BE2C (cell line): ENCODE data around the gene EEF1A1.

ENCODE experiments used
- DNase-seq: peaks from one replicate; pipeline ENCODE4 v3.0.0-alpha.2; 2020
- H3K27me3 ChIP-seq: fragments of 250-450 bp; sonication (Bioruptor Pico); 2 replicates; pipeline ENCODE4 v1.5.1; 2020; ENCODE audit warnings: mild to moderate bottlenecking
- H3K36me3 ChIP-seq: fragments of 250-450 bp; sonication (Bioruptor Pico); 2 replicates; pipeline ENCODE4 v1.5.1; 2020; ENCODE audit warnings: mild to moderate bottlenecking
- H3K4me1 ChIP-seq: fragments of 250-450 bp; sonication (Bioruptor Pico); 2 replicates; pipeline ENCODE4 v1.5.1; 2020
- H3K4me3 ChIP-seq: 2 replicates; pipeline ENCODE4 v1.5.1; 2011; ENCODE audit warnings: low read depth, low read length
- H3K9me3 ChIP-seq: fragments of 250-450 bp; sonication (Bioruptor Pico); 2 replicates; pipeline ENCODE4 v1.5.1; 2020
- TF ChIP-seq, protein P1 (sequence below): IDR thresholded peaks from 2 replicates; pipeline ENCODE4 v1.5.1; 2012; ENCODE audit warnings: mild to moderate bottlenecking, low read depth, low read length

EEF1A1 gene

DNA sequence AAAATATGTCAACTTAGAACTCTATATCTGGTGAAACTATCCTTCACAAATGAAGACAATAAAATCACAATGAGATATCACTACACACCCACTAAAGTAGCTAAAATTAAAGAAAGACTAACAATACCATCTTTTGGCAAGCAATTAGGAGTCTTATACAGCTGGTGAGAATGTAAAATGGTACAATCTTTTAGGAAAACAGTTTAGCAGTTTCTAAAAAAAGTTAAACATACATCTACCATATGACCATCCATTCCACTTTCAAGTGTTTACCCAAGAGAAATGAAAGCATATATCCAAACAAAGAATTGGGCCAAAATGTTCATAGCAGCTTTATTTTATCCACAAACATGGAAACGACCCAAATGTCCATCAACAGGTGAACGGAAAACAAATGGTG lies 13.8 kb upstream of the EEF1A1 start:
- Histone ChIP-seq H3K36me3 (no peaks in the 10 kb centered on the region), H3K4me1 (no peaks in the 10 kb centered on the region), H3K9me3 (no peaks in the 10 kb centered on the region), H3K27me3 (peaks cover 6% of the 10 kb centered on the region; the same call in 1 of the 2 replicates), H3K4me3 (no peak overlapping the region)
- TF ChIP-seq, protein P1, sequence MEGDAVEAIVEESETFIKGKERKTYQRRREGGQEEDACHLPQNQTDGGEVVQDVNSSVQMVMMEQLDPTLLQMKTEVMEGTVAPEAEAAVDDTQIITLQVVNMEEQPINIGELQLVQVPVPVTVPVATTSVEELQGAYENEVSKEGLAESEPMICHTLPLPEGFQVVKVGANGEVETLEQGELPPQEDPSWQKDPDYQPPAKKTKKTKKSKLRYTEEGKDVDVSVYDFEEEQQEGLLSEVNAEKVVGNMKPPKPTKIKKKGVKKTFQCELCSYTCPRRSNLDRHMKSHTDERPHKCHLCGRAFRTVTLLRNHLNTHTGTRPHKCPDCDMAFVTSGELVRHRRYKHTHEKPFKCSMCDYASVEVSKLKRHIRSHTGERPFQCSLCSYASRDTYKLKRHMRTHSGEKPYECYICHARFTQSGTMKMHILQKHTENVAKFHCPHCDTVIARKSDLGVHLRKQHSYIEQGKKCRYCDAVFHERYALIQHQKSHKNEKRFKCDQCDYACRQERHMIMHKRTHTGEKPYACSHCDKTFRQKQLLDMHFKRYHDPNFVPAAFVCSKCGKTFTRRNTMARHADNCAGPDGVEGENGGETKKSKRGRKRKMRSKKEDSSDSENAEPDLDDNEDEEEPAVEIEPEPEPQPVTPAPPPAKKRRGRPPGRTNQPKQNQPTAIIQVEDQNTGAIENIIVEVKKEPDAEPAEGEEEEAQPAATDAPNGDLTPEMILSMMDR, result no peak
- DNase-seq, result no peak

DNA sequence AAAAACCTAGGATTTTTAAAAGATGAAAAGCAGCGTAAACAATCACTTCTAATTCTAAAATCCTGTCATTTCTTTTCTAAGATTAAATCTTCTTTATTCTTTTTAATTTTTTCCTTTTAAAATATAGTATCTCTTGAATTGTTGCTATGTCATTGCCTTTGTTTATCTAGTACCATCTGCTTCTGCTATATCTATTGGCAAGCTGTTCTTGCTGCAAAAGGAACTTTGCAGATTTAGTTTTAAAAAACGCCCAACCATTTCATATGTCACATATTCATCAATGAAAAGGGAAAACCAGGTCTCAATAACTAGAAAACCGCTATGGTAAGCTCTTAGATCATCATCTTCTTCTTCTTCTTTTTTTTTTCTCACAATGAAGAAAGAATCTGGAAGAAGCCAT lies 11.5 kb upstream of the EEF1A1 start:
- Histone ChIP-seq H3K4me3 (no peak overlapping the region), H3K4me1 (no peaks in the 10 kb centered on the region), H3K9me3 (no peaks in the 10 kb centered on the region), H3K27me3 (peaks cover 9% of the 10 kb centered on the region; the same call in 1 of the 2 replicates), H3K36me3 (no peaks in the 10 kb centered on the region)
- TF ChIP-seq, protein P1, result no peak
- no peak for DNase-seq

- H3K27me3 ChIP-seq, result peaks cover 5% of the 10 kb centered on the region; the same call in 1 of the 2 replicates
- no peaks in the 10 kb centered on the region for H3K4me1 ChIP-seq
- DNase-seq, result no peak
- TF ChIP-seq, protein P1, result no peak
- H3K4me3 ChIP-seq, result no peak overlapping the region
- no peaks in the 10 kb centered on the region for H3K36me3 ChIP-seq
- H3K9me3 ChIP-seq, result no peaks in the 10 kb centered on the region
Observed at GRCh38 chr6:73528897-73529296, 8.1 kb upstream of the EEF1A1 start.

DNA sequence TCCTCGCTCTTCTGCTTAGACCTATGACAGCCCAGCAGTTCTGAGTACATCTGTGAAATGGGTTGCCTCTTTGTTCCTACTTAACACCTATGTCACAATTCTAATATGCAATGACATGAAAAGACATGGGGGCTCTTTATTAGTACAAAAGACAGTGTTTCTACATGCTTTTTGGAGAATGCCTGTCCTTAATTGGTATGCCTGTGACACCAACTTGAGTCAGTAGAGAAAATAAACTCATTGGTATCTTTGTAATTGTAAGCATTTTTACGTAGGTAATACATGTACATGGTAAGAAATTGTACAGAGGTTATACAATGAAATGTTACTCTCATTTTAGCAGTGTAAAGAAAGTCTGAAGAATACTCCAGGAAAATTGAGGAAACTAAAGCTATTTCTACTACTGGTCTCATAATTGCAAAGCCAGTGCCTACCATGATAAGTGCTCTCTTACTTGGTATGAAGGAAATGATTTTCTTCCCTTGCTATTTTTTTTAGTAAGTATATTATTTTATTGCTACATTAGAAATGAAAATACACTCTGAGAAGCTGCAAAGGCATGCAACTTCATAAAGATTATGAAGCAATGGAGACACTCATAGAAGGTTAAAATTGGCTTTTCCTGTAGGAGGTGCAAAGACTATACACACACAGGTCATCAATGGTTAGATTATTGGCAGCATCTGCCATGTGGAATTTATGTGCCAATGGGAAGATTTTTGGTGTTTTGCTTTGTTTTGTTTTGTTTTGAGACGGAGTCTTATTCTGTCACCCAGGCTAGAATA lies 4.9 kb upstream of the EEF1A1 start:
- TF ChIP-seq, protein P1, result no peak
- DNase-seq, result no peak
- no peaks in the 10 kb centered on the region for H3K9me3 ChIP-seq
- peaks cover 4% of the 10 kb centered on the region for H3K4me1 ChIP-seq
- peaks cover under 1% of the 10 kb centered on the region for H3K36me3 ChIP-seq
- H3K27me3 ChIP-seq, result 0 out of 2 replicates have a peak, but pooled peaks cover 3% of the 10 kb centered on the region
- H3K4me3 ChIP-seq, result no peak overlapping the region

DNA sequence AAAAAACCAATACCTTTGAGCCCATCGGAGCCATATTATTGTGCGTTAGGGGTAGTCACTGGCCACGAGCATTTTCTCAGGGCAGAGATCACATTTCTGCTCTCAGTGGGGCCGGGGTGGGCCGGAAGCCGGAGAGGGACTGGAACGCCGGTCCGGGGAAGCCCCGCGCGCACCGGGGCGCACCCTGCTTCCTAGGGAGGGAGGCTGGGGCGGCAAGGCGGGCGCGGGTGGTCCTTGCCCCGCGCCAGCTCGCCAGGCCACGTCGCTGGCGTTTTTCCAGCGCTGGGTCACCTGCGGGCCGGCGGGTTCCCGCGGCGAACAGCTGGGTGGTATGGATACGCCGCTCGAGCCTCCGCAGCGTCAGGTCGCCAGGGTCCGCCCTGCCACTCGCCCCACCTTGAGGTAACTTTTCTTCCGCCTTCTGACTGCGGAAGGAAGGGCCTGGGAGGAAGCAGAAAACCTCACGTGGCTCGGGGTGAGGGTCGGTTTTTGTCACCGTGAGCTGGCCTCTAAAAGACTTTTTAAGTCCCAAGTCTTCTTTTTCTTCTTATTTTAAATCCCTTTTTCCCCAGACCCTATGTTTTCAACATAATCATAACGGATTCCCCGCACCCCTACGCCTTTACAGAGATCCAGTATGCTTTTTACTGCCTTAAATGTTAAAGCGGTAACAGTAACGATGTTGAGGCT lies 2.7 kb upstream of the EEF1A1 start:
- no peak for DNase-seq
- Histone ChIP-seq H3K9me3 (no peaks in the 10 kb centered on the region), H3K4me3 (no peak overlapping the region), H3K27me3 (0 out of 2 replicates have a peak, but pooled peaks cover 3% of the 10 kb centered on the region), H3K36me3 (peaks cover 22% of the 10 kb centered on the region), H3K4me1 (peaks cover 4% of the 10 kb centered on the region)
- TF ChIP-seq, protein P1, result no peak
